Caco-2 (cell line): Measurements from ENCODE around the gene LDAH. TPM values are rescaled to one million over a fixed set of nuclear protein-coding genes. Genes with fewer than 3 reads are reported as not detected.

ENCODE experiments used
- BruUV-seq: library from RNA; stranded (reverse); fragments of 400-500 nt; replicated peaks from 2 replicates; lab custom pipeline; 2021; lab: Mats Ljungman, UMichigan
- CTCF ChIA-PET: fragments of 300-600 bp; sonication (Branson Sonifier 250); formaldehyde crosslinking; loops from one replicate; lab custom pipeline; 2022; ENCODE audit warnings: antibody characterized with exemption; lab: Charles Lee
- POLR2A ChIA-PET: fragments of 300-600 bp; sonication (Branson Sonifier 250); formaldehyde crosslinking; loops from one replicate; lab custom pipeline; 2022; ENCODE audit warnings: antibody characterized with exemption; lab: Charles Lee
- DNase-seq, 2 experiments: peaks; one replicate each; pipeline versions ENCODE4 v3.0.0 to v3.0.0-alpha.2; 2020 to 2022
- H3K27me3 ChIP-seq: replicated peaks from 2 replicates; pipeline ENCODE4 v1.6.0; 2011; ENCODE audit warnings: low read length; ENCODE audit not compliant: control insufficient read depth, insufficient read depth
- H3K36me3 ChIP-seq: 2 replicates; pipeline ENCODE4 v1.5.1; 2011; ENCODE audit warnings: low read length; ENCODE audit not compliant: control insufficient read depth, insufficient read depth
- H3K4me1 ChIP-seq: fragments of 250-450 bp; sonication (Bioruptor Pico); 2 replicates; pipeline ENCODE4 v1.5.1; 2020; ENCODE audit warnings: mild to moderate bottlenecking
- H3K4me3 ChIP-seq: 2 replicates; pipeline ENCODE4 v1.5.1; 2011; ENCODE audit warnings: low read depth, mild to moderate bottlenecking, control low read depth, low read length
- H3K9me3 ChIP-seq: fragments of 250-450 bp; sonication (Bioruptor Pico); 2 replicates; pipeline ENCODE4 v1.5.1; 2020; ENCODE audit warnings: mild to moderate bottlenecking, moderate library complexity
- H3K27ac Mint-ChIP-seq: one replicate; pipeline ENCODE4 v1.8.0; 2022; ENCODE audit warnings: mixed read lengths; ENCODE audit not compliant: unreplicated experiment
- H3K27me3 Mint-ChIP-seq: one replicate; pipeline ENCODE4 v1.8.0; 2022; ENCODE audit warnings: mixed read lengths; ENCODE audit not compliant: insufficient read depth, unreplicated experiment
- H3K36me3 Mint-ChIP-seq: one replicate; pipeline ENCODE4 v1.8.0; 2022; ENCODE audit warnings: mild to moderate bottlenecking, mixed read lengths; ENCODE audit not compliant: insufficient read depth, unreplicated experiment
- H3K4me1 Mint-ChIP-seq: one replicate; pipeline ENCODE4 v1.8.0; 2022; ENCODE audit warnings: low read depth, mixed read lengths; ENCODE audit not compliant: unreplicated experiment
- H3K4me3 Mint-ChIP-seq: one replicate; pipeline ENCODE4 v1.8.0; 2022; ENCODE audit warnings: mild to moderate bottlenecking, moderate library complexity, mixed read lengths; ENCODE audit not compliant: unreplicated experiment
- H3K9me3 Mint-ChIP-seq: one replicate; pipeline ENCODE4 v1.8.0; 2022; ENCODE audit warnings: mixed read lengths; ENCODE audit not compliant: unreplicated experiment
- intact Hi-C: fragments of 100-400 bp; cut with micrococcal nuclease; formaldehyde crosslinking; loops from one replicate; pipeline ENCODE4 v1.10.0; 2022; ENCODE audit not compliant: unreplicated experiment
- total RNA-seq: library from RNA; stranded (reverse); gene quantifications from 2 replicates; pipeline ENCODE4 v1.2.3, GENCODE V29; 2022
- TF ChIP-seq, protein P1 (sequence below), 2 experiments: fragments of 200-600 bp in 1 of 2; IDR thresholded peaks; 1 replicate in 1 of 2; 2 replicates in 1 of 2; pipeline versions ENCODE4 v1.5.1 to v1.8.0; 2011 to 2022; ENCODE audit warnings: antibody characterized with exemption in 1 of 2, control low read depth in 1 of 2, inconsistent platforms in 1 of 2, low read depth in 1 of 2, low read length in 1 of 2, mild to moderate bottlenecking in 1 of 2, moderate library complexity in 1 of 2; ENCODE audit not compliant: insufficient read depth in 1 of 2, severe bottlenecking in 1 of 2, unreplicated experiment in 1 of 2

The LDAH gene
- total RNA-seq, 1 experiment from 2014 or later: 40.5 TPM

DNA sequence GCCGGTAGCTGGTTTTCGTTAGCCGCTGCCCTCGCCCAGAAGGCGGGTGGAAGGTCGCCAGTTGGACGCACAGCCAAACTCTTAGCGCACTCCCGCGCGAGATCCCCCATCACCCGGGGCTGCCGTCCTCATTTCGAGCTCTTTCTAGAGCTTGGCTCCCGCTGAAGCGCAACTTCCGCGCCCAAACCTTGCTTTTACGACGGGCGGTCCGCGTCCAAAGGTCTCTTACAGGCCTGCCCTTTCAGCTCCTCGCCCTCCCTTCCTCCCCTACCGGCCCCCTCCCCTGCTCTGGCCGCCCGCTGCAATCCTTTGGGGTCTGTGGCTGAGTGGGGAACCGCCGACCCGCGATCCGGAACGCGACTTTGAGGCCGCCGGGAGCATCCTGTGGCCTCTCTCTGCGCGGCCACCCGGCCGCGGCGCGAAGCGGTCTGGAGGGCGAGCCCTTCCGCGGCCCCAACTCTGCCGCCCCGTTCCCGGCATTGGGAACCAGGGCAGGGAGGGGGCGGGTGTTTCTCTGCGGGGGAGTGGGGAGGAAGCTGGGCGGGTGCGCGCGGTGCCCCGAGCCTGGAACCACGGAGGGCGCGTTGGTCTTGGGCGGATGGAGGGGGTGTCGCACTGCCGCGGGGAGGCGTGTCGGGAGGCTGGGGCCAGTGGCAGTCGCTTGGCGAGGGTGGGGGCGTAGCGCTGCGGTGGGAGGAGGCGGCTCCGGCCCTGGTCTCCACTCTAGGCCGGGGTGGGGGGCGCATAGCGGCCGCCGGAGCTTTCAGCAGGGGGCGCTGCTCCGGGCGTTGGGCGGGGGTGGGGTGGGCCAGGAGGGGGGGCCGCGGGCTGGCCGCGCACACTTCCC, 156.4 kb downstream of the LDAH start, which contains the start of gene GDF7:
TSS of gene GDF7 (plus strand) at position 841 of the 847 bp plus-strand sequence. CDS start 96 bp downstream, outside the sequence.
- Histone ChIP-seq H3K4me1 (peaks cover 15% of the 10 kb centered on the region; the same call in 1 of the 2 replicates), H3K4me3 (peak within 1 kb of the TSS; percentile 54), H3K36me3 (no peaks in the 10 kb centered on the region), H3K27me3 (no peaks in the 10 kb centered on the region; the same call in 1 of the 2 replicates), H3K9me3 (no peaks in the 10 kb centered on the region)
- no peaks in the 10 kb centered on the region for H3K4me1 Mint-ChIP-seq
- ChIA-PET CTCF (interaction anchor here (0.6 to 3.5 kb wide), 7 partner anchors 10 to 629 kb away, joined by 3 to 72 read pairs (median 5); partner anchors contain the start of genes HS1BP3 and RHOB), POLR2A (interaction anchor here (0.9 kb wide), 2 partner anchors 9 to 16 kb away, joined by 3 to 5 read pairs; partner anchors contain the start of gene HS1BP3)
- H3K27ac Mint-ChIP-seq: no peak within 1 kb of the TSS
- TF ChIP-seq, protein P1, sequence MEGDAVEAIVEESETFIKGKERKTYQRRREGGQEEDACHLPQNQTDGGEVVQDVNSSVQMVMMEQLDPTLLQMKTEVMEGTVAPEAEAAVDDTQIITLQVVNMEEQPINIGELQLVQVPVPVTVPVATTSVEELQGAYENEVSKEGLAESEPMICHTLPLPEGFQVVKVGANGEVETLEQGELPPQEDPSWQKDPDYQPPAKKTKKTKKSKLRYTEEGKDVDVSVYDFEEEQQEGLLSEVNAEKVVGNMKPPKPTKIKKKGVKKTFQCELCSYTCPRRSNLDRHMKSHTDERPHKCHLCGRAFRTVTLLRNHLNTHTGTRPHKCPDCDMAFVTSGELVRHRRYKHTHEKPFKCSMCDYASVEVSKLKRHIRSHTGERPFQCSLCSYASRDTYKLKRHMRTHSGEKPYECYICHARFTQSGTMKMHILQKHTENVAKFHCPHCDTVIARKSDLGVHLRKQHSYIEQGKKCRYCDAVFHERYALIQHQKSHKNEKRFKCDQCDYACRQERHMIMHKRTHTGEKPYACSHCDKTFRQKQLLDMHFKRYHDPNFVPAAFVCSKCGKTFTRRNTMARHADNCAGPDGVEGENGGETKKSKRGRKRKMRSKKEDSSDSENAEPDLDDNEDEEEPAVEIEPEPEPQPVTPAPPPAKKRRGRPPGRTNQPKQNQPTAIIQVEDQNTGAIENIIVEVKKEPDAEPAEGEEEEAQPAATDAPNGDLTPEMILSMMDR (IDR thresholded peaks at IDR 0.05; ENCODE audit: insufficient read depth in 1 of 2, low read depth in 1 of 2, low read length in 1 of 2, severe bottlenecking in 1 of 2, unreplicated experiment in 1 of 2): peak in 1 of 2 experiments; percentile 48
- no peaks in the 10 kb centered on the region for H3K36me3 Mint-ChIP-seq
- H3K27me3 Mint-ChIP-seq: peaks cover 4% of the 10 kb centered on the region
- no TSS peak for BruUV-seq
- H3K4me3 Mint-ChIP-seq: peak within 1 kb of the TSS; percentile 70
- peak in 1 of 2 experiments; percentile 78 for DNase-seq
- H3K9me3 Mint-ChIP-seq: no peaks in the 10 kb centered on the region
- intact Hi-C loops: no loop called here

DNA sequence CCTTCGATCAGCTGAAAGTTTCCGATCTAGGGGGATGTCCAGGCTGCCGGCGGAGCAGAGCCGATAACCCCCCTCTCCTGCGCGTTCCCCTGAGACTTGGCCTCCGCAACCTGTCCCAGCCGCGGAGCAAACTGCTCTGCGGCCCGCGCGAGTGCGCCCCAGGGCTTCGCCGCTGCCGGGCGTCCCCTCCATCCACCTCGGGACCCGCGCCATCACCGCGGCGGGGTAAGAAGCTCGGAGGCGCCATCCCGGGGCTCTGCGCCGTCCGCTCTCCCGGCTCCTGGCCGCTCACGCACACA, 156.9 kb downstream of the LDAH start:
- TF ChIP-seq, protein P1 (IDR thresholded peaks at IDR 0.05; ENCODE audit: insufficient read depth in 1 of 2, low read depth in 1 of 2, low read length in 1 of 2, severe bottlenecking in 1 of 2, unreplicated experiment in 1 of 2): no peak
- Mint-ChIP-seq H3K4me3 (peak overlapping the region; percentile 70), H3K9me3 (no peaks in the 10 kb centered on the region), H3K4me1 (no peaks in the 10 kb centered on the region), H3K27ac (no peak overlapping the region), H3K27me3 (peaks cover 4% of the 10 kb centered on the region), H3K36me3 (no peaks in the 10 kb centered on the region)
- BruUV-seq: no TSS peak
- Histone ChIP-seq H3K4me1 (peaks cover 15% of the 10 kb centered on the region; the same call in 1 of the 2 replicates), H3K9me3 (no peaks in the 10 kb centered on the region), H3K4me3 (peak overlapping the region; percentile 54), H3K36me3 (no peaks in the 10 kb centered on the region), H3K27me3 (no peaks in the 10 kb centered on the region; the same call in 1 of the 2 replicates)
- ChIA-PET CTCF (interaction anchor here (0.6 to 3.5 kb wide), 5 partner anchors 10 to 219 kb away, joined by 3 to 72 read pairs (median 5); partner anchors contain the start of genes HS1BP3 and RHOB), POLR2A (interaction anchor here (0.9 kb wide), 1 partner anchor 15 kb away, joined by 3 read pairs; the partner anchor contains the start of gene HS1BP3)
- intact Hi-C loops: no loop called here
- no peak for DNase-seq
